ENCODE results near the gene TRAM2. TPM values are rescaled to one million over a fixed set of nuclear protein-coding genes. Genes with fewer than 3 reads are reported as not detected.

The TRAM2 gene
- total RNA-seq, 4 donors from 2014 or later: 6.5 to 14.1 (median 7.2) TPM

- Histone ChIP-seq H3K27me3 (no peaks in the 10 kb centered on the region), H3K36me3 (no peaks in the 10 kb centered on the region), H3K27ac (peak overlapping the region; percentile 95), H3K4me1 (peaks cover 46% of the 10 kb centered on the region), H3K9me3 (no peaks in the 10 kb centered on the region), H3K4me3 (peak overlapping the region; percentile 83)
- no peak for TF ChIP-seq CTCF (IDR thresholded peaks at IDR 0.05)
- no peak for TF ChIP-seq EP300 (IDR thresholded peaks at IDR 0.05)
- no peak for TF ChIP-seq POLR2AphosphoS5 (IDR thresholded peaks at IDR 0.05)
- TF ChIP-seq POLR2A (IDR thresholded peaks at IDR 0.05): no peak
- WGBS: 58% methylated on average over 9 of the region's 9 CpGs
- DNase-seq (ENCODE audit: low spot score in 2 of 2): no peak
Observed at GRCh38 chr6:52577778-52578463, 1.1 kb upstream of the TRAM2 start.

DNA sequence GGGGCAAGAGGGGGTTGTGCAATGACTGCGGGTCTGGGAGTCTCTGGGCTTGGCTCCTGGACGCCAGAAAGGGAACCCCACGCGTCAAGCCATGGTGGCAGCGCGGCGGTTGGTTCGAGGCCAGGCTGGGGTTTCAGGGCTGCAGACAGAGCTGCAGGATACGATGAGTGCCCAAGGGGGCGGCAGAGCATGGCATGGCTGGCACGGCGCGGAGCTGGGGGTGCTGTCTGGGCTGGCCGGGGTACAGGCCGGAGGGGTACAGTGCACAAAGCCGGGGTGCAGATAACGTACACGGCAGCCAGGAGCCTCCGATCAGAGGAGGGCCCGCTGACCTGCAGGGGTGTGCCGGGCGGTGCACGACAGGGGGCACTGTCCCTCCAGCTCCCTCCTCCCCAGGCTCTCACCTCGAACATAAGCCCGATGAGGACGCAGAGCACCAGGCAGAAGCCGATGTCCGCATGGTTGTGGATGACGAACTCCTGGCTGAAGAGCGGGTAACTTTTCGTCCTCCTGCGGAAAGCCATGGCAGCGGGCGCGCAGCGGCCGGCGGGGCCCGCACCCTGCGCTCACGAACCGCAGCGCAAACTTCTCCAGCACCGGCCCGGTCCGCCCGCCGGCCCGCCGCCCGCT, 353 bp downstream of the TRAM2 start:
- Histone ChIP-seq H3K4me1 (peaks cover 56% of the 10 kb centered on the region), H3K27me3 (no peaks in the 10 kb centered on the region), H3K4me3 (peak overlapping the region; percentile 83), H3K27ac (peak overlapping the region; percentile 95), H3K36me3 (no peaks in the 10 kb centered on the region), H3K9me3 (no peaks in the 10 kb centered on the region)
- peak; percentile 81 to 83 for DNase-seq (ENCODE audit: low spot score in 2 of 2)
- TF ChIP-seq POLR2A (IDR thresholded peaks at IDR 0.05) (no peak), CTCF (IDR thresholded peaks at IDR 0.05) (peak in 1 of 2 donors; percentile 51)
- WGBS: 0% methylated on average over 4 of the region's 51 CpGs

DNA sequence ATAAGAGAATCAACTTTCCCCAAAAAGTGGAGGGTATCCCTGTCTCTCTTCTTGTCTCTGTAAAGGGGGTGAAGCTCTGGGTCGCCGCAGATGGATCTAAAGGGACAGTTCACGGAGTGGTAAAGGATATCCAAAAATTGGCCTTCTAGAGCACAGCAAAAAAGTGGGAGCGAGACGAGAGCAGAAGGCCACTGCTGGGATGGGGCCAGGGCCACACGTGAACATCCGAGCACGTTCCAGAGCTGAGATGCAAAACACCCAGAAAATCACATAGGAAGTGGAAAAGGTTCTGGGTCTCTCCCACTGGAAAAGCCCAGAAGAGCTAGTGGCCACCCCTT, 837 bp downstream of the TRAM2 start:
- TF ChIP-seq EP300 (IDR thresholded peaks at IDR 0.05) (no peak), POLR2AphosphoS5 (IDR thresholded peaks at IDR 0.05) (no peak), POLR2A (IDR thresholded peaks at IDR 0.05) (no peak)
- peaks cover 61% of the 10 kb centered on the region for H3K4me1 ChIP-seq
- DNase-seq (ENCODE audit: low spot score in 2 of 2): no peak
- WGBS: 20% methylated on average over 8 of the region's 8 CpGs
- H3K36me3 ChIP-seq: no peaks in the 10 kb centered on the region
- no peaks in the 10 kb centered on the region for H3K27me3 ChIP-seq
- H3K4me3 ChIP-seq: peak overlapping the region; percentile 83
- H3K27ac ChIP-seq: peak overlapping the region; percentile 95
- no peaks in the 10 kb centered on the region for H3K9me3 ChIP-seq

GRCh38 chr6:52575502-52575892, 1.4 kb downstream of the TRAM2 start:
- H3K4me3 ChIP-seq: peak overlapping the region; percentile 83
- whole genome bisulfite sequencing: 24% methylated on average over 10 of the region's 10 CpGs
- peaks cover 66% of the 10 kb centered on the region for H3K4me1 ChIP-seq
- no peaks in the 10 kb centered on the region for H3K9me3 ChIP-seq
- TF ChIP-seq EP300 (IDR thresholded peaks at IDR 0.05) (no peak), POLR2AphosphoS5 (IDR thresholded peaks at IDR 0.05) (no peak), CTCF (IDR thresholded peaks at IDR 0.05) (no peak), POLR2A (IDR thresholded peaks at IDR 0.05) (no peak)
- H3K36me3 ChIP-seq: no peaks in the 10 kb centered on the region
- no peaks in the 10 kb centered on the region for H3K27me3 ChIP-seq
- DNase-seq (ENCODE audit: low spot score in 2 of 2): no peak
- H3K27ac ChIP-seq: peak overlapping the region; percentile 95

DNA sequence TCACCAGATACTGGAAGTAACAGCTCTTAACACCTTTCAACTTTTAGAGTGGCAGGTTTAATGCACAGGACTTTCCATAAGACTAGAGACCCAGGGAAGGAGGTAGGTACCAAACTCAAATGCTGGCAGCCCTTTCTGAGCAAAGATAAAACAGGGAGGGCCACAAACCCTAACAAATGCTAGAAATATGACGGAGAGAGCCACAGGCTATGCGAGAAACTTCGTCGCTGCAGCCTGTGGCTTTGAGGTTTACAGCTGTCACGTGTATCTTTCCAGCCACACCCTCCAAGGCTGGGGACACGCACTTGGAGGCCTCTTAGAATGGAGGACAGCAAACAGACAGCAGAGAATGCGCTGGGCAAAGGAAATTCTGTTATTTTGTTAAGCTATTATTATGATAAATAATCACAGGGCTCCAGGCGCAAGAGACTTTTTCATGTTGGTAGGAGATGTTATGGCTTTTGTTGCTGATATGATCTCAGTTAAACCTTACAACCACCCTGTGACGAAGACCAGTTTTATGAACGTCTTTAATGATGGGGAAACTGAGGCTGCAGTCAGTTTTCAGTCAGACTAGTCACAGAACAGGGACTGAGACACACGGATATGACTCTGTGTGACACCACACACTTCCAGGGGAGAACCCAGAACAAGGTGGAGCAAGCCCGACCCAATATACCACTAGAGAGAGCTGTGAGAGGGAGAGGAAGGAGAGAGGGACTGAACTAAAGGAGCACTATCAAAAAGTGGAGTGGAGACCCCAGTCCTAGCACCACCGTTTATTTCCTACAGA, 2.0 kb downstream of the TRAM2 start:
- WGBS: 20% methylated on average over 13 of the region's 13 CpGs
- Histone ChIP-seq H3K36me3 (no peaks in the 10 kb centered on the region), H3K27ac (peak overlapping the region; percentile 95), H3K9me3 (no peaks in the 10 kb centered on the region), H3K27me3 (no peaks in the 10 kb centered on the region), H3K4me3 (peak overlapping the region; percentile 83), H3K4me1 (peaks cover 72% of the 10 kb centered on the region)
- TF ChIP-seq CTCF (IDR thresholded peaks at IDR 0.05) (no peak), POLR2AphosphoS5 (IDR thresholded peaks at IDR 0.05) (no peak), EP300 (IDR thresholded peaks at IDR 0.05) (no peak), POLR2A (IDR thresholded peaks at IDR 0.05) (no peak)
- DNase-seq (ENCODE audit: low spot score in 2 of 2): no peak

Data from suprapubic skin (tissue), 4 donors.